Spleen (tissue), 11 donors: ENCODE results near the gene ITGA2. TPM values are rescaled to one million over a fixed set of nuclear protein-coding genes. Genes with fewer than 3 reads are reported as not detected.
A peak's percentile ranks its signal among the peaks of the same experiment; 100 is the strongest.

Experiments
- DNase-seq: peaks from one replicate; pipeline ENCODE4 v3.0.0-alpha.2; 2020
- H3K27ac ChIP-seq, 8 donors: fragments of 200-600 bp; sonication (generic) in 7 of 8; 1 replicate in 4 of 8; 2 replicates in 4 of 8; pipeline versions ENCODE4 v1.5.0 to v1.8.0; 2016 to 2021; ENCODE audit warnings: inconsistent platforms in 4 of 8, mild to moderate bottlenecking in 4 of 8, moderate library complexity in 1 of 8
- H3K27me3 ChIP-seq, 7 donors: fragments of 200-600 bp; sonication (generic) in 6 of 7; replicated peaks in 1 of 7; 1 replicate in 4 of 7; 2 replicates in 3 of 7; pipeline versions ENCODE4 v1.5.0 to v1.8.0; 2016 to 2021; ENCODE audit warnings: inconsistent platforms in 3 of 7, mild to moderate bottlenecking in 1 of 7
- H3K36me3 ChIP-seq, 6 donors: fragments of 200-600 bp; sonication (generic) in 5 of 6; 1 replicate in 4 of 6; 2 replicates in 2 of 6; pipeline versions ENCODE4 v1.5.0 to v1.8.0; 2016 to 2021; ENCODE audit warnings: inconsistent platforms in 2 of 6
- H3K4me1 ChIP-seq, 6 donors: fragments of 200-600 bp; sonication (generic) in 5 of 6; 1 replicate in 3 of 6; 2 replicates in 3 of 6; pipeline versions ENCODE4 v1.5.0 to v1.8.0; 2016 to 2021; ENCODE audit warnings: inconsistent platforms in 3 of 6
- H3K4me3 ChIP-seq, 8 donors: fragments of 200-600 bp; sonication (generic) in 7 of 8; 1 replicate in 4 of 8; 2 replicates in 4 of 8; pipeline versions ENCODE4 v1.5.0 to v1.8.0; 2016 to 2021; ENCODE audit warnings: inconsistent platforms in 4 of 8, mild to moderate bottlenecking in 4 of 8, moderate library complexity in 2 of 8
- H3K9me3 ChIP-seq, 8 donors: fragments of 200-600 bp; sonication (generic) in 7 of 8; 1 replicate in 4 of 8; 2 replicates in 4 of 8; pipeline versions ENCODE4 v1.5.0 to v1.8.0; 2016 to 2021; ENCODE audit warnings: inconsistent platforms in 4 of 8
- CTCF ChIP-seq, 11 experiments: fragments of 200-600 bp in 7 of 11; fragments of 450-650 bp in 4 of 11; sonication (generic) in 4 of 11; IDR thresholded peaks in 8 of 11; conservative IDR thresholded peaks in 3 of 11; 1 replicate in 7 of 11; 2 replicates in 4 of 11; pipeline versions ENCODE4 v1.4.0 to v1.8.0; 2016 to 2021; ENCODE audit warnings: antibody characterized with exemption in 11 of 11, inconsistent platforms in 4 of 11, mild to moderate bottlenecking in 1 of 11
- POLR2A ChIP-seq, 3 donors: fragments of 450-650 bp; IDR thresholded peaks; one replicate each; pipeline ENCODE4 v1.5.1; 2017; ENCODE audit warnings: antibody characterized with exemption in 3 of 3, mild to moderate bottlenecking in 1 of 3
- POLR2AphosphoS5 ChIP-seq, 3 donors: sonication (generic); formaldehyde crosslinking; IDR thresholded peaks; one replicate each; pipeline ENCODE4 v1.5.1; 2017; ENCODE audit warnings: antibody characterized with exemption in 3 of 3
- WGBS, 5 donors: extraction: QIAGEN DNeasy Blood & Tissue Kit in 3 of 5; methylation state at CpG; one replicate each; pipeline versions ENCODE4 v1.1.5 to v1.1.7; 2013 to 2018; 5-methylcytosine and 5-hydroxymethylcytosine counted together
- intact Hi-C: fragments of 100-400 bp; cut with DNase I; formaldehyde crosslinking; loops from one replicate; pipeline ENCODE4 v1.15.0; 2023; ENCODE audit warnings: low total_unique reads
- polyA plus RNA-seq, 3 donors: library from polyadenylated mRNA; stranded (reverse); fragments of 200-250 nt; gene quantifications; one replicate each; pipeline ENCODE4 v1.2.1, GENCODE V29; 2013
- total RNA-seq, 7 donors: library from RNA; depleted of rRNA in 3 of 7; stranded (reverse); fragments of >200 nt in 3 of 7; fragmentation: NEBNext Ultra II Directional in 4 of 7; extraction: Animal tissue kit (Norgen Biotek cat#: 25700) in 4 of 7; gene quantifications; one replicate each; pipeline versions ENCODE4 v1.1.0 to v1.2.1, GENCODE V29; 2016 to 2021
- donor health status: healthy with polysubstance abuse.
- donor health status: DM: no; HTN: no; CAD: no; lungs with moderate emphysema.
- donor health status: DM: no; HTN: no; CAD: no.
- donor health status: Bipolar disorder and iron deficiency.
- donor health status: healthy.
- donor health status: DM: no; HTN: no; CAD: no.
- donor health status: DM: yes; HTN: yes; CAD: no.

ITGA2 gene
- total and polyA plus RNA-seq, 10 donors = 0.54 to 21.6 (median 13.1) TPM

GRCh38 chr5:53095217-53095616 lies 106.1 kb downstream of the ITGA2 start:
- Histone ChIP-seq H3K27ac (no peak overlapping the region), H3K4me3 (no peak overlapping the region), H3K9me3 (no peaks in the 10 kb centered on the region), H3K4me1 (peaks cover 0 to 4% (median 0%) of the 10 kb centered on the region in 6 donors), H3K36me3 (peaks cover 0 to 51% (median 27%) of the 10 kb centered on the region in 6 donors), H3K27me3 (no peaks in the 10 kb centered on the region)
- DNase-seq = no peak
- intact Hi-C loops = no loop called here
- no peak for TF ChIP-seq POLR2AphosphoS5 (IDR thresholded peaks at IDR 0.05)
- no peak for TF ChIP-seq POLR2A (IDR thresholded peaks at IDR 0.05)
- no peak for TF ChIP-seq CTCF (IDR thresholded peaks at IDR 0.05 in 8 of 11, conservative IDR thresholded peaks at IDR 0.05 in 3 of 11)
- WGBS, 5 donors = 80 to 95% (median 92%) methylated on average over 7 of the region's 7 CpGs

- H3K4me1 ChIP-seq = no peaks in the 10 kb centered on the region
- H3K27me3 ChIP-seq = no peaks in the 10 kb centered on the region
- intact Hi-C loops = loop anchor here (2.0 kb wide), 1 partner anchor 147 kb away; no protein-coding TSS in a partner anchor
- TF ChIP-seq POLR2AphosphoS5 (IDR thresholded peaks at IDR 0.05) (no peak), POLR2A (IDR thresholded peaks at IDR 0.05) (no peak), CTCF (IDR thresholded peaks at IDR 0.05 in 8 of 11, conservative IDR thresholded peaks at IDR 0.05 in 3 of 11) (peak; percentile 61 to 86 (median 81))
- no peaks in the 10 kb centered on the region for H3K9me3 ChIP-seq
- no peak for DNase-seq
- peaks cover 0 to 59% (median 32%) of the 10 kb centered on the region in 6 donors for H3K36me3 ChIP-seq
- no peak overlapping the region for H3K4me3 ChIP-seq
- 18 to 28% (median 22%) methylated on average over 3 of the region's 3 CpGs for WGBS, 5 donors
- H3K27ac ChIP-seq = no peak overlapping the region
These were observed 106.9 kb downstream of the ITGA2 start for GRCh38 chr5:53095931-53096525.

GRCh38 chr5:53099546-53099945 lies 110.4 kb downstream of the ITGA2 start:
- no peak for TF ChIP-seq POLR2AphosphoS5 (IDR thresholded peaks at IDR 0.05)
- TF ChIP-seq POLR2A (IDR thresholded peaks at IDR 0.05) = no peak
- no peak for TF ChIP-seq CTCF (IDR thresholded peaks at IDR 0.05 in 8 of 11, conservative IDR thresholded peaks at IDR 0.05 in 3 of 11)
- intact Hi-C loops = no loop called here
- no peaks in the 10 kb centered on the region for H3K27me3 ChIP-seq
- peaks cover 2 to 90% (median 49%) of the 10 kb centered on the region in 6 donors for H3K36me3 ChIP-seq
- peak overlapping the region in 1 of 8 donors; percentile 18 for H3K27ac ChIP-seq
- H3K4me3 ChIP-seq = no peak overlapping the region
- no peak for DNase-seq
- WGBS, 5 donors = 59 to 93% (median 92%) methylated on average over 2 of the region's 2 CpGs
- no peaks in the 10 kb centered on the region for H3K4me1 ChIP-seq
- H3K9me3 ChIP-seq = no peaks in the 10 kb centered on the region

GRCh38 chr5:53100606-53101005 lies 111.5 kb downstream of the ITGA2 start:
- no peak overlapping the region for H3K4me3 ChIP-seq
- H3K27ac ChIP-seq = no peak overlapping the region
- DNase-seq = no peak
- H3K4me1 ChIP-seq = peaks cover 0 to 7% (median 0%) of the 10 kb centered on the region in 6 donors
- WGBS, 5 donors = 85 to 95% (median 89%) methylated on average over 2 of the region's 2 CpGs
- intact Hi-C loops = loop anchor here (10.0 kb wide), 1 partner anchor 296 kb away; no protein-coding TSS in a partner anchor
- peaks cover 2 to 86% (median 49%) of the 10 kb centered on the region in 6 donors for H3K36me3 ChIP-seq
- no peak for TF ChIP-seq POLR2AphosphoS5 (IDR thresholded peaks at IDR 0.05)
- TF ChIP-seq CTCF (IDR thresholded peaks at IDR 0.05 in 8 of 11, conservative IDR thresholded peaks at IDR 0.05 in 3 of 11) = no peak
- no peak for TF ChIP-seq POLR2A (IDR thresholded peaks at IDR 0.05)
- no peaks in the 10 kb centered on the region for H3K27me3 ChIP-seq
- H3K9me3 ChIP-seq = no peaks in the 10 kb centered on the region
